GM23338 (cell line): Measurements from ENCODE around the gene SRP72. TPM values are rescaled to one million over a fixed set of nuclear protein-coding genes. Genes with fewer than 3 reads are reported as not detected.

ENCODE experiments used
- ATAC-seq: fragments of 200-7000 bp; cut with Tn5 transposase; 3 replicates; pipeline ENCODE4 v1.9.1; 2020
- DNase-seq: peaks from one replicate; pipeline ENCODE4 v3.0.0-alpha.2; 2015; ENCODE audit warnings: low spot score
- H2AFZ ChIP-seq: fragments of 200-600 bp; sonication (generic); 2 replicates; pipeline ENCODE4 v1.8.0; 2016; ENCODE audit warnings: antibody characterized with exemption, mild to moderate bottlenecking, moderate library complexity
- H3F3A ChIP-seq: fragments of 200-600 bp; sonication (generic); replicated peaks from 2 replicates; pipeline ENCODE4 v1.8.0; 2017; ENCODE audit warnings: antibody characterized with exemption, mixed run types, low read depth
- H3K27ac ChIP-seq: fragments of 200-600 bp; sonication (generic); 2 replicates; pipeline ENCODE4 v1.6.1; 2016; ENCODE audit warnings: low read depth
- H3K27me3 ChIP-seq: fragments of 200-600 bp; sonication (generic); 2 replicates; pipeline ENCODE4 v1.8.0; 2016; ENCODE audit warnings: mild to moderate bottlenecking, mixed run types, moderate library complexity; ENCODE audit not compliant: insufficient read depth
- H3K36me3 ChIP-seq: fragments of 200-600 bp; sonication (generic); 2 replicates; pipeline ENCODE4 v1.8.0; 2016; ENCODE audit warnings: mild to moderate bottlenecking; ENCODE audit not compliant: insufficient read depth
- H3K4me1 ChIP-seq: fragments of 200-600 bp; sonication (generic); 2 replicates; pipeline ENCODE4 v1.8.0; 2016; ENCODE audit warnings: mild to moderate bottlenecking, moderate library complexity; ENCODE audit not compliant: insufficient read depth
- H3K4me2 ChIP-seq: fragments of 200-600 bp; sonication (generic); 2 replicates; pipeline ENCODE4 v1.7.1; 2017; ENCODE audit warnings: mixed run types
- H3K4me3 ChIP-seq: fragments of 200-600 bp; sonication (generic); 2 replicates; pipeline ENCODE4 v1.6.1; 2016; ENCODE audit warnings: mixed run types
- H3K79me2 ChIP-seq: fragments of 200-600 bp; sonication (generic); replicated peaks from 2 replicates; pipeline ENCODE4 v1.8.0; 2017; ENCODE audit warnings: mild to moderate bottlenecking; ENCODE audit not compliant: insufficient read depth
- H3K9me2 ChIP-seq: fragments of 200-600 bp; sonication (generic); 2 replicates; pipeline ENCODE4 v1.8.0; 2017; ENCODE audit not compliant: insufficient read depth
- H4K20me1 ChIP-seq: fragments of 200-600 bp; sonication (generic); replicated peaks from 2 replicates; pipeline ENCODE4 v1.8.0; 2017; ENCODE audit warnings: mild to moderate bottlenecking; ENCODE audit not compliant: insufficient read depth
- H3K27ac Mint-ChIP-seq: 2 replicates; pipeline ENCODE4 v1.8.0; 2020; ENCODE audit warnings: inconsistent platforms, mild to moderate bottlenecking, moderate library complexity, mixed read lengths
- H3K27me3 Mint-ChIP-seq: 3 replicates; pipeline ENCODE4 v1.8.0; 2022; ENCODE audit warnings: low read depth, mild to moderate bottlenecking, moderate library complexity, mixed read lengths, inconsistent platforms; ENCODE audit not compliant: insufficient read depth, poor library complexity
- H3K36me3 Mint-ChIP-seq: 3 replicates; pipeline ENCODE4 v1.8.0; 2021; ENCODE audit warnings: low read depth, mild to moderate bottlenecking, inconsistent platforms, moderate library complexity, mixed read lengths
- H3K4me1 Mint-ChIP-seq: 3 replicates; pipeline ENCODE4 v1.8.0; 2020; ENCODE audit warnings: mild to moderate bottlenecking, inconsistent platforms, mixed read lengths
- H3K4me3 Mint-ChIP-seq: 3 replicates; pipeline ENCODE4 v1.8.0; 2021; ENCODE audit warnings: moderate library complexity, mild to moderate bottlenecking, inconsistent platforms, mixed read lengths
- H3K9me3 Mint-ChIP-seq: 3 replicates; pipeline ENCODE4 v1.8.0; 2020; ENCODE audit warnings: moderate library complexity, mild to moderate bottlenecking, inconsistent platforms, mixed read lengths
- CREB1 ChIP-seq: fragments of 250-450 bp; sonication (Bioruptor Pico); IDR thresholded peaks from 2 replicates; pipeline ENCODE4 v1.5.0; 2020; ENCODE audit warnings: low read depth, mild to moderate bottlenecking, moderate library complexity
- CTCF ChIP-seq, 2 experiments: fragments of 200-600 bp in 1 of 2; sonication (generic) in 1 of 2; conservative IDR thresholded peaks; 2 replicates each; pipeline versions ENCODE4 v1.5.1 to v1.6.1; 2016 to 2017; ENCODE audit warnings: antibody characterized with exemption in 2 of 2, low read depth in 2 of 2, mild to moderate bottlenecking in 2 of 2, moderate library complexity in 1 of 2
- EZH2 ChIP-seq: fragments of 200-600 bp; sonication (generic); IDR thresholded peaks from one replicate; pipeline ENCODE4 v1.8.0; 2017; ENCODE audit warnings: antibody characterized with exemption, mild to moderate bottlenecking, low read depth; ENCODE audit not compliant: unreplicated experiment
- EZH2phosphoT487 ChIP-seq: fragments of 200-600 bp; sonication (generic); IDR thresholded peaks from one replicate; pipeline ENCODE4 v1.8.1; 2018; ENCODE audit warnings: antibody characterized with exemption; ENCODE audit not compliant: unreplicated experiment
- JUNB ChIP-seq: IDR thresholded peaks from one replicate; pipeline ENCODE4 v1.6.1; 2016; ENCODE audit warnings: antibody characterized with exemption; ENCODE audit not compliant: unreplicated experiment
- NANOG ChIP-seq: IDR thresholded peaks from 2 replicates; pipeline ENCODE4 v1.6.1; 2016; ENCODE audit warnings: antibody characterized with exemption, borderline replicate concordance
- POLR2AphosphoS5 ChIP-seq: IDR thresholded peaks from 2 replicates; pipeline ENCODE4 v1.6.1; 2016; ENCODE audit warnings: antibody characterized with exemption, low read depth
- STAT1 ChIP-seq: IDR thresholded peaks from one replicate; pipeline ENCODE4 v1.6.1; 2016; ENCODE audit warnings: antibody characterized with exemption; ENCODE audit not compliant: unreplicated experiment
- ZNF114 ChIP-seq: fragments of 250-450 bp; sonication (Bioruptor Pico); IDR thresholded peaks from 2 replicates; pipeline ENCODE4 v1.5.0; 2020; ENCODE audit warnings: mild to moderate bottlenecking, moderate library complexity
- ZNF331 ChIP-seq: fragments of 250-450 bp; sonication (Bioruptor Pico); IDR thresholded peaks from 2 replicates; pipeline ENCODE4 v1.5.0; 2020; ENCODE audit warnings: low read depth, mild to moderate bottlenecking, moderate library complexity
- polyA plus RNA-seq: library from polyadenylated mRNA; unstranded; fragments of >200 nt; fragmentation: Nextera tagmentation; extraction: Ambion mirVana; gene quantifications from 2 replicates; pipeline ENCODE4 v1.2.1, GENCODE V29; 2016
- total RNA-seq: library from RNA; depleted of rRNA; stranded (reverse); fragments of >200 nt; shearing (Covaris generic); gene quantifications from 2 replicates; pipeline ENCODE4 v1.2.3, GENCODE V29; 2014
- TF ChIP-seq, protein P1 (sequence below): IDR thresholded peaks from one replicate; pipeline ENCODE4 v1.6.1; 2018; ENCODE audit warnings: antibody characterized with exemption; ENCODE audit not compliant: unreplicated experiment
- TF ChIP-seq, protein P2 (sequence below): IDR thresholded peaks from 2 replicates; pipeline ENCODE4 v1.6.1; 2016; ENCODE audit warnings: antibody characterized with exemption
- TF ChIP-seq, protein P3 (sequence below): fragments of 250-450 bp; sonication (Bioruptor Pico); IDR thresholded peaks from 2 replicates; pipeline ENCODE4 v1.5.0; 2020; ENCODE audit warnings: mild to moderate bottlenecking, moderate library complexity

The SRP72 gene
- total and polyA plus RNA-seq, 2 experiments from 2014 or later, result 84.6 to 174 TPM

DNA sequence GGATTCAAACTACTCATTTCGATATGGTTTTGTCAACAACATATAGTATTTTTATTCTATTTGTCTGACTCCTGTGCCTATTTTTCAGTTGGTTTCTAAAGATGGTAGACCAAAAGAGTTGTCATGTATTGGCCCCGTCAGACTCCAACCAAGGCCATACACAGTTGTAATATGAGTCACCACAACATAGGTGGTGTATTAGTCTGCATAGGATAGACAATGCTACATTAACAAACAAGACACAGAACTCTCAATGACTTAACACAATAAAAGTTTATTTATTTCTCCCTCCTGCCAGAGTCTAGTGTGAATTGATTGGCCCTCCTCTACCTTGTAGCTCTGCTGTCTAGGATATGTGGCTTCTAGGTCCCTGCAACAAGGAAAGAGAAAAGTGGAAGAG lies 84.1 kb downstream of the SRP72 start:
- DNase-seq (no peak), ATAC-seq (no peak)
- Mint-ChIP-seq H3K9me3 (no peaks in the 10 kb centered on the region), H3K27ac (no peak overlapping the region), H3K27me3 (no peaks in the 10 kb centered on the region), H3K4me1 (peaks cover 3% of the 10 kb centered on the region; the same call in 2 of the 3 replicates), H3K36me3 (no peaks in the 10 kb centered on the region), H3K4me3 (no peak overlapping the region)
- no peak overlapping the region for H3K4me2 ChIP-seq
- H3F3A ChIP-seq, result no peaks in the 10 kb centered on the region
- no peak overlapping the region for H2AFZ ChIP-seq
- no peaks in the 10 kb centered on the region for H3K79me2 ChIP-seq
- H3K4me1 ChIP-seq, result no peaks in the 10 kb centered on the region
- no peaks in the 10 kb centered on the region for H3K27me3 ChIP-seq
- no peaks in the 10 kb centered on the region for H3K36me3 ChIP-seq
- TF ChIP-seq, protein P1, sequence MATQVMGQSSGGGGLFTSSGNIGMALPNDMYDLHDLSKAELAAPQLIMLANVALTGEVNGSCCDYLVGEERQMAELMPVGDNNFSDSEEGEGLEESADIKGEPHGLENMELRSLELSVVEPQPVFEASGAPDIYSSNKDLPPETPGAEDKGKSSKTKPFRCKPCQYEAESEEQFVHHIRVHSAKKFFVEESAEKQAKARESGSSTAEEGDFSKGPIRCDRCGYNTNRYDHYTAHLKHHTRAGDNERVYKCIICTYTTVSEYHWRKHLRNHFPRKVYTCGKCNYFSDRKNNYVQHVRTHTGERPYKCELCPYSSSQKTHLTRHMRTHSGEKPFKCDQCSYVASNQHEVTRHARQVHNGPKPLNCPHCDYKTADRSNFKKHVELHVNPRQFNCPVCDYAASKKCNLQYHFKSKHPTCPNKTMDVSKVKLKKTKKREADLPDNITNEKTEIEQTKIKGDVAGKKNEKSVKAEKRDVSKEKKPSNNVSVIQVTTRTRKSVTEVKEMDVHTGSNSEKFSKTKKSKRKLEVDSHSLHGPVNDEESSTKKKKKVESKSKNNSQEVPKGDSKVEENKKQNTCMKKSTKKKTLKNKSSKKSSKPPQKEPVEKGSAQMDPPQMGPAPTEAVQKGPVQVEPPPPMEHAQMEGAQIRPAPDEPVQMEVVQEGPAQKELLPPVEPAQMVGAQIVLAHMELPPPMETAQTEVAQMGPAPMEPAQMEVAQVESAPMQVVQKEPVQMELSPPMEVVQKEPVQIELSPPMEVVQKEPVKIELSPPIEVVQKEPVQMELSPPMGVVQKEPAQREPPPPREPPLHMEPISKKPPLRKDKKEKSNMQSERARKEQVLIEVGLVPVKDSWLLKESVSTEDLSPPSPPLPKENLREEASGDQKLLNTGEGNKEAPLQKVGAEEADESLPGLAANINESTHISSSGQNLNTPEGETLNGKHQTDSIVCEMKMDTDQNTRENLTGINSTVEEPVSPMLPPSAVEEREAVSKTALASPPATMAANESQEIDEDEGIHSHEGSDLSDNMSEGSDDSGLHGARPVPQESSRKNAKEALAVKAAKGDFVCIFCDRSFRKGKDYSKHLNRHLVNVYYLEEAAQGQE, result no peak
- TF ChIP-seq, protein P2, sequence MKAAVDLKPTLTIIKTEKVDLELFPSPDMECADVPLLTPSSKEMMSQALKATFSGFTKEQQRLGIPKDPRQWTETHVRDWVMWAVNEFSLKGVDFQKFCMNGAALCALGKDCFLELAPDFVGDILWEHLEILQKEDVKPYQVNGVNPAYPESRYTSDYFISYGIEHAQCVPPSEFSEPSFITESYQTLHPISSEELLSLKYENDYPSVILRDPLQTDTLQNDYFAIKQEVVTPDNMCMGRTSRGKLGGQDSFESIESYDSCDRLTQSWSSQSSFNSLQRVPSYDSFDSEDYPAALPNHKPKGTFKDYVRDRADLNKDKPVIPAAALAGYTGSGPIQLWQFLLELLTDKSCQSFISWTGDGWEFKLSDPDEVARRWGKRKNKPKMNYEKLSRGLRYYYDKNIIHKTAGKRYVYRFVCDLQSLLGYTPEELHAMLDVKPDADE, result no peak
- no peak for TF ChIP-seq EZH2phosphoT487
- TF ChIP-seq EZH2, result no peak
- TF ChIP-seq ZNF331, result no peak
- TF ChIP-seq CTCF (conservative IDR thresholded peaks at IDR 0.05; ENCODE audit: low read depth in 2 of 2), result no peak
- TF ChIP-seq, protein P3, sequence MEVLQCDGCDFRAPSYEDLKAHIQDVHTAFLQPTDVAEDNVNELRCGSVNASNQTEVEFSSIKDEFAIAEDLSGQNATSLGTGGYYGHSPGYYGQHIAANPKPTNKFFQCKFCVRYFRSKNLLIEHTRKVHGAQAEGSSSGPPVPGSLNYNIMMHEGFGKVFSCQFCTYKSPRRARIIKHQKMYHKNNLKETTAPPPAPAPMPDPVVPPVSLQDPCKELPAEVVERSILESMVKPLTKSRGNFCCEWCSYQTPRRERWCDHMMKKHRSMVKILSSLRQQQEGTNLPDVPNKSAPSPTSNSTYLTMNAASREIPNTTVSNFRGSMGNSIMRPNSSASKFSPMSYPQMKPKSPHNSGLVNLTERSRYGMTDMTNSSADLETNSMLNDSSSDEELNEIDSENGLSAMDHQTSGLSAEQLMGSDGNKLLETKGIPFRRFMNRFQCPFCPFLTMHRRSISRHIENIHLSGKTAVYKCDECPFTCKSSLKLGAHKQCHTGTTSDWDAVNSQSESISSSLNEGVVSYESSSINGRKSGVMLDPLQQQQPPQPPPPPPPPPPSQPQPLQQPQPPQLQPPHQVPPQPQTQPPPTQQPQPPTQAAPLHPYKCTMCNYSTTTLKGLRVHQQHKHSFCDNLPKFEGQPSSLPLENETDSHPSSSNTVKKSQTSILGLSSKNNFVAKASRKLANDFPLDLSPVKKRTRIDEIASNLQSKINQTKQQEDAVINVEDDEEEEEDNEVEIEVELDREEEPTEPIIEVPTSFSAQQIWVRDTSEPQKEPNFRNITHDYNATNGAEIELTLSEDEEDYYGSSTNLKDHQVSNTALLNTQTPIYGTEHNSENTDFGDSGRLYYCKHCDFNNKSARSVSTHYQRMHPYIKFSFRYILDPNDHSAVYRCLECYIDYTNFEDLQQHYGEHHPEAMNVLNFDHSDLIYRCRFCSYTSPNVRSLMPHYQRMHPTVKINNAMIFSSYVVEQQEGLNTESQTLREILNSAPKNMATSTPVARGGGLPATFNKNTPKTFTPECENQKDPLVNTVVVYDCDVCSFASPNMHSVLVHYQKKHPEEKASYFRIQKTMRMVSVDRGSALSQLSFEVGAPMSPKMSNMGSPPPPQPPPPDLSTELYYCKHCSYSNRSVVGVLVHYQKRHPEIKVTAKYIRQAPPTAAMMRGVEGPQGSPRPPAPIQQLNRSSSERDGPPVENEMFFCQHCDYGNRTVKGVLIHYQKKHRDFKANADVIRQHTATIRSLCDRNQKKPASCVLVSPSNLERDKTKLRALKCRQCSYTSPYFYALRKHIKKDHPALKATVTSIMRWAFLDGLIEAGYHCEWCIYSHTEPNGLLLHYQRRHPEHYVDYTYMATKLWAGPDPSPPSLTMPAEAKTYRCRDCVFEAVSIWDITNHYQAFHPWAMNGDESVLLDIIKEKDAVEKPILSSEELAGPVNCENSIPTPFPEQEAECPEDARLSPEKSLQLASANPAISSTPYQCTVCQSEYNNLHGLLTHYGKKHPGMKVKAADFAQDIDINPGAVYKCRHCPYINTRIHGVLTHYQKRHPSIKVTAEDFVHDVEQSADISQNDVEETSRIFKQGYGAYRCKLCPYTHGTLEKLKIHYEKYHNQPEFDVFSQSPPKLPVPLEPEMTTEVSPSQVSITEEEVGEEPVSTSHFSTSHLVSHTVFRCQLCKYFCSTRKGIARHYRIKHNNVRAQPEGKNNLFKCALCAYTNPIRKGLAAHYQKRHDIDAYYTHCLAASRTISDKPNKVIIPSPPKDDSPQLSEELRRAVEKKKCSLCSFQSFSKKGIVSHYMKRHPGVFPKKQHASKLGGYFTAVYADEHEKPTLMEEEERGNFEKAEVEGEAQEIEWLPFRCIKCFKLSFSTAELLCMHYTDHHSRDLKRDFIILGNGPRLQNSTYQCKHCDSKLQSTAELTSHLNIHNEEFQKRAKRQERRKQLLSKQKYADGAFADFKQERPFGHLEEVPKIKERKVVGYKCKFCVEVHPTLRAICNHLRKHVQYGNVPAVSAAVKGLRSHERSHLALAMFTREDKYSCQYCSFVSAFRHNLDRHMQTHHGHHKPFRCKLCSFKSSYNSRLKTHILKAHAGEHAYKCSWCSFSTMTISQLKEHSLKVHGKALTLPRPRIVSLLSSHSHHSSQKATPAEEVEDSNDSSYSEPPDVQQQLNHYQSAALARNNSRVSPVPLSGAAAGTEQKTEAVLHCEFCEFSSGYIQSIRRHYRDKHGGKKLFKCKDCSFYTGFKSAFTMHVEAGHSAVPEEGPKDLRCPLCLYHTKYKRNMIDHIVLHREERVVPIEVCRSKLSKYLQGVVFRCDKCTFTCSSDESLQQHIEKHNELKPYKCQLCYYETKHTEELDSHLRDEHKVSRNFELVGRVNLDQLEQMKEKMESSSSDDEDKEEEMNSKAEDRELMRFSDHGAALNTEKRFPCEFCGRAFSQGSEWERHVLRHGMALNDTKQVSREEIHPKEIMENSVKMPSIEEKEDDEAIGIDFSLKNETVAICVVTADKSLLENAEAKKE, result no peak
- no peak for TF ChIP-seq CREB1 (CRISPR knock-in tag)
- TF ChIP-seq NANOG, result no peak
- no peak for TF ChIP-seq POLR2AphosphoS5
- no peak for TF ChIP-seq JUNB
- TF ChIP-seq STAT1, result no peak
- no peak for TF ChIP-seq ZNF114
- peaks cover 4% of the 10 kb centered on the region; the same call in 1 of the 2 replicates for H3K9me2 ChIP-seq
- no peak overlapping the region for H3K4me3 ChIP-seq
- no peaks in the 10 kb centered on the region for H4K20me1 ChIP-seq
- H3K27ac ChIP-seq, result no peak overlapping the region
